ENCODE measurements around the gene RASAL2.
A peak's percentile ranks its signal among the peaks of the same experiment; 100 is the strongest.

RASAL2 gene

GRCh38 chr1:178301141-178301540 lies 207.2 kb downstream of the RASAL2 start:
- DNase-seq (ENCODE audit: low spot score) (no peak), ATAC-seq (ENCODE audit: low read depth) (no peak)
- no peak overlapping the region for H3K27ac ChIP-seq (ENCODE audit: poor library complexity, severe bottlenecking)
- H3K9me3 ChIP-seq (ENCODE audit: severe bottlenecking): no peaks in the 10 kb centered on the region
- peaks cover 4% of the 10 kb centered on the region; the same call in 1 of the 2 replicates for H3K36me3 ChIP-seq (ENCODE audit: low read depth)
- H3K27me3 ChIP-seq (ENCODE audit: insufficient read depth, poor library complexity, severe bottlenecking): no peaks in the 10 kb centered on the region
- H3K4me1 ChIP-seq (ENCODE audit: insufficient read depth, poor library complexity, severe bottlenecking): peaks cover 14% of the 10 kb centered on the region
- no peak overlapping the region for H3K4me3 ChIP-seq (ENCODE audit: severe bottlenecking)
- no peak for TF ChIP-seq CTCF (IDR thresholded peaks at IDR 0.05; ENCODE audit: poor library complexity, severe bottlenecking)

GRCh38 chr1:178307264-178307663 lies 213.4 kb downstream of the RASAL2 start:
- Histone ChIP-seq H3K4me1 (ENCODE audit: insufficient read depth, poor library complexity, severe bottlenecking) (peaks cover 7% of the 10 kb centered on the region), H3K36me3 (ENCODE audit: low read depth) (no peaks in the 10 kb centered on the region), H3K27me3 (ENCODE audit: insufficient read depth, poor library complexity, severe bottlenecking) (no peaks in the 10 kb centered on the region), H3K4me3 (ENCODE audit: severe bottlenecking) (no peak overlapping the region), H3K27ac (ENCODE audit: poor library complexity, severe bottlenecking) (no peak overlapping the region), H3K9me3 (ENCODE audit: severe bottlenecking) (no peaks in the 10 kb centered on the region)
- no peak for DNase-seq (ENCODE audit: low spot score)
- TF ChIP-seq CTCF (IDR thresholded peaks at IDR 0.05; ENCODE audit: poor library complexity, severe bottlenecking): no peak
- ATAC-seq (ENCODE audit: low read depth): no peak

GRCh38 chr1:178308438-178308837 lies 214.5 kb downstream of the RASAL2 start:
- H3K27me3 ChIP-seq (ENCODE audit: insufficient read depth, poor library complexity, severe bottlenecking): no peaks in the 10 kb centered on the region
- H3K9me3 ChIP-seq (ENCODE audit: severe bottlenecking): no peaks in the 10 kb centered on the region
- no peak for TF ChIP-seq CTCF (IDR thresholded peaks at IDR 0.05; ENCODE audit: poor library complexity, severe bottlenecking)
- DNase-seq (ENCODE audit: low spot score) (no peak), ATAC-seq (ENCODE audit: low read depth) (no peak; the same call in 2 of the 3 replicates)
- no peak overlapping the region for H3K27ac ChIP-seq (ENCODE audit: poor library complexity, severe bottlenecking)
- H3K4me3 ChIP-seq (ENCODE audit: severe bottlenecking): no peak overlapping the region
- peaks cover 7% of the 10 kb centered on the region for H3K4me1 ChIP-seq (ENCODE audit: insufficient read depth, poor library complexity, severe bottlenecking)
- no peaks in the 10 kb centered on the region for H3K36me3 ChIP-seq (ENCODE audit: low read depth)

GRCh38 chr1:178310685-178311105 lies 216.8 kb downstream of the RASAL2 start:
- Histone ChIP-seq H3K36me3 (ENCODE audit: low read depth) (no peaks in the 10 kb centered on the region; the same call in 1 of the 2 replicates), H3K27me3 (ENCODE audit: insufficient read depth, poor library complexity, severe bottlenecking) (no peaks in the 10 kb centered on the region), H3K27ac (ENCODE audit: poor library complexity, severe bottlenecking) (no peak overlapping the region), H3K4me3 (ENCODE audit: severe bottlenecking) (no peak overlapping the region), H3K4me1 (ENCODE audit: insufficient read depth, poor library complexity, severe bottlenecking) (peaks cover 7% of the 10 kb centered on the region), H3K9me3 (ENCODE audit: severe bottlenecking) (no peaks in the 10 kb centered on the region)
- ATAC-seq (ENCODE audit: low read depth) (peak; percentile 73), DNase-seq (ENCODE audit: low spot score) (no peak)
- TF ChIP-seq CTCF (IDR thresholded peaks at IDR 0.05; ENCODE audit: poor library complexity, severe bottlenecking): peak; percentile 89

- H3K36me3 ChIP-seq (ENCODE audit: low read depth): no peaks in the 10 kb centered on the region; the same call in 1 of the 2 replicates
- no peak for TF ChIP-seq CTCF (IDR thresholded peaks at IDR 0.05; ENCODE audit: poor library complexity, severe bottlenecking)
- no peaks in the 10 kb centered on the region for H3K9me3 ChIP-seq (ENCODE audit: severe bottlenecking)
- no peak overlapping the region for H3K27ac ChIP-seq (ENCODE audit: poor library complexity, severe bottlenecking)
- no peak overlapping the region for H3K4me3 ChIP-seq (ENCODE audit: severe bottlenecking)
- H3K27me3 ChIP-seq (ENCODE audit: insufficient read depth, poor library complexity, severe bottlenecking): no peaks in the 10 kb centered on the region
- peaks cover 7% of the 10 kb centered on the region for H3K4me1 ChIP-seq (ENCODE audit: insufficient read depth, poor library complexity, severe bottlenecking)
- no peak for DNase-seq (ENCODE audit: low spot score)
- no peak for ATAC-seq (ENCODE audit: low read depth)
Observed at GRCh38 chr1:178311164-178311563, 217.3 kb downstream of the RASAL2 start.
